WTC11 (cell line): ENCODE measurements around the gene TNFRSF14.

ENCODE experiments used
- CREB1 ChIP-seq: sonication (generic); formaldehyde crosslinking; IDR thresholded peaks from 2 replicates; pipeline ENCODE4 v1.8.0; 2023; ENCODE audit warnings: mild to moderate bottlenecking, missing genetic modification reagents
- ESRRA ChIP-seq: sonication (generic); formaldehyde crosslinking; IDR thresholded peaks from 2 replicates; pipeline ENCODE4 v1.8.1; 2022; ENCODE audit warnings: mild to moderate bottlenecking, missing genetic modification reagents, borderline replicate concordance
- GABPB1 ChIP-seq: sonication (generic); formaldehyde crosslinking; IDR thresholded peaks from 2 replicates; pipeline ENCODE4 v1.8.1; 2023; ENCODE audit warnings: mild to moderate bottlenecking, missing genetic modification reagents
- JUN ChIP-seq: sonication (generic); formaldehyde crosslinking; IDR thresholded peaks from 2 replicates; pipeline ENCODE4 v1.8.0; 2023; ENCODE audit warnings: mild to moderate bottlenecking, missing genetic modification reagents
- NR1H2 ChIP-seq: sonication (generic); formaldehyde crosslinking; IDR thresholded peaks from 2 replicates; pipeline ENCODE4 v1.9.0; 2021; ENCODE audit warnings: mild to moderate bottlenecking, moderate library complexity, missing genetic modification reagents
- NR2C2 ChIP-seq: sonication (generic); formaldehyde crosslinking; IDR thresholded peaks from 2 replicates; pipeline ENCODE4 v1.8.0; 2022; ENCODE audit warnings: mild to moderate bottlenecking, missing genetic modification reagents
- ZNF232 ChIP-seq: sonication (generic); formaldehyde crosslinking; IDR thresholded peaks from 2 replicates; pipeline ENCODE4 v1.8.0; 2022; ENCODE audit warnings: mild to moderate bottlenecking, missing genetic modification reagents
- TF ChIP-seq, protein P1 (sequence below): fragments of 200-600 bp; IDR thresholded peaks from 2 replicates; pipeline ENCODE4 v1.8.0; 2022; ENCODE audit warnings: antibody characterized with exemption
- TF ChIP-seq, protein P2 (sequence below): sonication (generic); formaldehyde crosslinking; IDR thresholded peaks from 2 replicates; pipeline ENCODE4 v1.8.1; 2023; ENCODE audit warnings: mild to moderate bottlenecking, missing genetic modification reagents, borderline replicate concordance
- TF ChIP-seq, protein P3 (sequence below): sonication (generic); formaldehyde crosslinking; IDR thresholded peaks from 2 replicates; pipeline ENCODE4 v1.8.0; 2022; ENCODE audit warnings: missing genetic modification reagents
- TF ChIP-seq, protein P4 (sequence below): sonication (generic); formaldehyde crosslinking; IDR thresholded peaks from 2 replicates; pipeline ENCODE4 v1.8.1; 2023; ENCODE audit warnings: mild to moderate bottlenecking, missing genetic modification reagents, moderate library complexity
- TF ChIP-seq, protein P5 (sequence below): sonication (generic); formaldehyde crosslinking; IDR thresholded peaks from 2 replicates; pipeline ENCODE4 v1.8.0; 2022; ENCODE audit warnings: mild to moderate bottlenecking, missing genetic modification reagents

DNA sequence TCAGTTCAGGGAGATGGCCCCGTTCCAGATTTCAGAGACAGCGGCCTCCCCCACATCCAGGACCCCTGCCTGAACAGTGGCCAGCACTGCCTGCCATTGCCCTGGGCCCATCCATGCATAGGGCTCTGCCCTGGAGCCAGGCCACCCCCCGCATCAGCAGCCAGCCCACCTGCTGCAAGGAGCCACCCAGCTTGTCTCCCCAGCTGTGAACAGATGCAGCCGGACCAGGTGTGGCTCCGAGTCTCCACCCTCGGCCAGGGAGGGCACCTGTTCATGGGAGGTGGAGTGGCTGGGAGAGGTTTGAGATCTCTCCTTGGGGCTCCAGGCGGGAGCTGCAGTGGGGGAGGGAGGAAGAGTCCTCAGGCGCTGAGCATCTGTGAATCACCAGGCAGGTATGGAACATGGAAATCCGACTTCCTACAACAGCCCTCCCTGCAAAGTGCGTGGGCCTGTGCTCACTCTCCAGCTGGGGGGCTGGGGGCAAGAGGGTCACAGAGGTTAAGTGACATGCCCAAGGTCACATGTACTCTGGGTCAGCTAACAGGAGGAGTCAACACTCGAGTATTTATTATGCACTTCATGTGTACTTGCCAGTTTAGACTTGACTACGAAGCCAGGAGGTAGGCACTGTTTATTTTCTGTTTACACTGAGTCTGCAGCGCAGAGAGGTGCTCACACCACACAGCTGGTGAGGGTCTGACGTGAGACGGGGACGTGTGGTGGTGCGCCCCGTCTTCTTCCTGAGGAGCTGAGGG, 21.3 kb upstream of the TNFRSF14 start:
- TF ChIP-seq ZNF232 (CRISPR knock-in tag) (no peak), CREB1 (no peak), JUN (CRISPR knock-in tag) (no peak), NR2C2 (CRISPR knock-in tag) (no peak), GABPB1 (CRISPR knock-in tag) (no peak), NR1H2 (CRISPR knock-in tag) (no peak), ESRRA (no peak)
- TF ChIP-seq, protein P1, sequence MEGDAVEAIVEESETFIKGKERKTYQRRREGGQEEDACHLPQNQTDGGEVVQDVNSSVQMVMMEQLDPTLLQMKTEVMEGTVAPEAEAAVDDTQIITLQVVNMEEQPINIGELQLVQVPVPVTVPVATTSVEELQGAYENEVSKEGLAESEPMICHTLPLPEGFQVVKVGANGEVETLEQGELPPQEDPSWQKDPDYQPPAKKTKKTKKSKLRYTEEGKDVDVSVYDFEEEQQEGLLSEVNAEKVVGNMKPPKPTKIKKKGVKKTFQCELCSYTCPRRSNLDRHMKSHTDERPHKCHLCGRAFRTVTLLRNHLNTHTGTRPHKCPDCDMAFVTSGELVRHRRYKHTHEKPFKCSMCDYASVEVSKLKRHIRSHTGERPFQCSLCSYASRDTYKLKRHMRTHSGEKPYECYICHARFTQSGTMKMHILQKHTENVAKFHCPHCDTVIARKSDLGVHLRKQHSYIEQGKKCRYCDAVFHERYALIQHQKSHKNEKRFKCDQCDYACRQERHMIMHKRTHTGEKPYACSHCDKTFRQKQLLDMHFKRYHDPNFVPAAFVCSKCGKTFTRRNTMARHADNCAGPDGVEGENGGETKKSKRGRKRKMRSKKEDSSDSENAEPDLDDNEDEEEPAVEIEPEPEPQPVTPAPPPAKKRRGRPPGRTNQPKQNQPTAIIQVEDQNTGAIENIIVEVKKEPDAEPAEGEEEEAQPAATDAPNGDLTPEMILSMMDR, result no peak
- TF ChIP-seq, protein P2, sequence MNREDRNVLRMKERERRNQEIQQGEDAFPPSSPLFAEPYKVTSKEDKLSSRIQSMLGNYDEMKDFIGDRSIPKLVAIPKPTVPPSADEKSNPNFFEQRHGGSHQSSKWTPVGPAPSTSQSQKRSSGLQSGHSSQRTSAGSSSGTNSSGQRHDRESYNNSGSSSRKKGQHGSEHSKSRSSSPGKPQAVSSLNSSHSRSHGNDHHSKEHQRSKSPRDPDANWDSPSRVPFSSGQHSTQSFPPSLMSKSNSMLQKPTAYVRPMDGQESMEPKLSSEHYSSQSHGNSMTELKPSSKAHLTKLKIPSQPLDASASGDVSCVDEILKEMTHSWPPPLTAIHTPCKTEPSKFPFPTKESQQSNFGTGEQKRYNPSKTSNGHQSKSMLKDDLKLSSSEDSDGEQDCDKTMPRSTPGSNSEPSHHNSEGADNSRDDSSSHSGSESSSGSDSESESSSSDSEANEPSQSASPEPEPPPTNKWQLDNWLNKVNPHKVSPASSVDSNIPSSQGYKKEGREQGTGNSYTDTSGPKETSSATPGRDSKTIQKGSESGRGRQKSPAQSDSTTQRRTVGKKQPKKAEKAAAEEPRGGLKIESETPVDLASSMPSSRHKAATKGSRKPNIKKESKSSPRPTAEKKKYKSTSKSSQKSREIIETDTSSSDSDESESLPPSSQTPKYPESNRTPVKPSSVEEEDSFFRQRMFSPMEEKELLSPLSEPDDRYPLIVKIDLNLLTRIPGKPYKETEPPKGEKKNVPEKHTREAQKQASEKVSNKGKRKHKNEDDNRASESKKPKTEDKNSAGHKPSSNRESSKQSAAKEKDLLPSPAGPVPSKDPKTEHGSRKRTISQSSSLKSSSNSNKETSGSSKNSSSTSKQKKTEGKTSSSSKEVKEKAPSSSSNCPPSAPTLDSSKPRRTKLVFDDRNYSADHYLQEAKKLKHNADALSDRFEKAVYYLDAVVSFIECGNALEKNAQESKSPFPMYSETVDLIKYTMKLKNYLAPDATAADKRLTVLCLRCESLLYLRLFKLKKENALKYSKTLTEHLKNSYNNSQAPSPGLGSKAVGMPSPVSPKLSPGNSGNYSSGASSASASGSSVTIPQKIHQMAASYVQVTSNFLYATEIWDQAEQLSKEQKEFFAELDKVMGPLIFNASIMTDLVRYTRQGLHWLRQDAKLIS (CRISPR knock-in tag), result no peak
- TF ChIP-seq, protein P3, sequence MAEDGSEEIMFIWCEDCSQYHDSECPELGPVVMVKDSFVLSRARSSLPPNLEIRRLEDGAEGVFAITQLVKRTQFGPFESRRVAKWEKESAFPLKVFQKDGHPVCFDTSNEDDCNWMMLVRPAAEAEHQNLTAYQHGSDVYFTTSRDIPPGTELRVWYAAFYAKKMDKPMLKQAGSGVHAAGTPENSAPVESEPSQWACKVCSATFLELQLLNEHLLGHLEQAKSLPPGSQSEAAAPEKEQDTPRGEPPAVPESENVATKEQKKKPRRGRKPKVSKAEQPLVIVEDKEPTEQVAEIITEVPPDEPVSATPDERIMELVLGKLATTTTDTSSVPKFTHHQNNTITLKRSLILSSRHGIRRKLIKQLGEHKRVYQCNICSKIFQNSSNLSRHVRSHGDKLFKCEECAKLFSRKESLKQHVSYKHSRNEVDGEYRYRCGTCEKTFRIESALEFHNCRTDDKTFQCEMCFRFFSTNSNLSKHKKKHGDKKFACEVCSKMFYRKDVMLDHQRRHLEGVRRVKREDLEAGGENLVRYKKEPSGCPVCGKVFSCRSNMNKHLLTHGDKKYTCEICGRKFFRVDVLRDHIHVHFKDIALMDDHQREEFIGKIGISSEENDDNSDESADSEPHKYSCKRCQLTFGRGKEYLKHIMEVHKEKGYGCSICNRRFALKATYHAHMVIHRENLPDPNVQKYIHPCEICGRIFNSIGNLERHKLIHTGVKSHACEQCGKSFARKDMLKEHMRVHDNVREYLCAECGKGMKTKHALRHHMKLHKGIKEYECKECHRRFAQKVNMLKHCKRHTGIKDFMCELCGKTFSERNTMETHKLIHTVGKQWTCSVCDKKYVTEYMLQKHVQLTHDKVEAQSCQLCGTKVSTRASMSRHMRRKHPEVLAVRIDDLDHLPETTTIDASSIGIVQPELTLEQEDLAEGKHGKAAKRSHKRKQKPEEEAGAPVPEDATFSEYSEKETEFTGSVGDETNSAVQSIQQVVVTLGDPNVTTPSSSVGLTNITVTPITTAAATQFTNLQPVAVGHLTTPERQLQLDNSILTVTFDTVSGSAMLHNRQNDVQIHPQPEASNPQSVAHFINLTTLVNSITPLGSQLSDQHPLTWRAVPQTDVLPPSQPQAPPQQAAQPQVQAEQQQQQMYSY (CRISPR knock-in tag), result no peak
- TF ChIP-seq, protein P4, sequence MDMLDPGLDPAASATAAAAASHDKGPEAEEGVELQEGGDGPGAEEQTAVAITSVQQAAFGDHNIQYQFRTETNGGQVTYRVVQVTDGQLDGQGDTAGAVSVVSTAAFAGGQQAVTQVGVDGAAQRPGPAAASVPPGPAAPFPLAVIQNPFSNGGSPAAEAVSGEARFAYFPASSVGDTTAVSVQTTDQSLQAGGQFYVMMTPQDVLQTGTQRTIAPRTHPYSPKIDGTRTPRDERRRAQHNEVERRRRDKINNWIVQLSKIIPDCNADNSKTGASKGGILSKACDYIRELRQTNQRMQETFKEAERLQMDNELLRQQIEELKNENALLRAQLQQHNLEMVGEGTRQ, result no peak
- TF ChIP-seq, protein P5, sequence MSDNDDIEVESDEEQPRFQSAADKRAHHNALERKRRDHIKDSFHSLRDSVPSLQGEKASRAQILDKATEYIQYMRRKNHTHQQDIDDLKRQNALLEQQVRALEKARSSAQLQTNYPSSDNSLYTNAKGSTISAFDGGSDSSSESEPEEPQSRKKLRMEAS (CRISPR knock-in tag), result no peak
